OCI-LY3 (cell line): ENCODE results near the gene CLK2.

ENCODE experiments used
- CTCF ChIP-seq: fragments of 200-600, 300-600 bp; sonication (generic); IDR thresholded peaks from 2 replicates; pipeline ENCODE4 v1.5.1; 2014; ENCODE audit warnings: antibody characterized with exemption, low read length, low read depth
- EZH2phosphoT487 ChIP-seq: fragments of 200-600 bp; shearing (Covaris generic); IDR thresholded peaks from 2 replicates; pipeline ENCODE4 v1.6.1; 2018; ENCODE audit warnings: antibody characterized with exemption, mixed run types, low read depth

- TF ChIP-seq CTCF (no peak), EZH2phosphoT487 (no peak)
Measured at GRCh38 chr1:155242805-155243358, 30.4 kb downstream of the CLK2 start.
